ENCODE results near the gene HSPA9. TPM values are rescaled to one million over a fixed set of nuclear protein-coding genes. Genes with fewer than 3 reads are reported as not detected.

HSPA9 gene
- total and polyA plus RNA-seq, 7 donors, result 75.1 to 244 (median 148) TPM

GRCh38 chr5:138583984-138584637 lies 8.9 kb upstream of the HSPA9 start:
- no peak overlapping the region for H3K27ac ChIP-seq
- DNase-seq, result no peak
- H3K27me3 ChIP-seq, result no peaks in the 10 kb centered on the region
- WGBS, 2 donors, result 32 to 70% methylated on average over 8 of the region's 8 CpGs
- TF ChIP-seq POLR2A (IDR thresholded peaks at IDR 0.05), result no peak
- TF ChIP-seq EP300 (IDR thresholded peaks at IDR 0.05), result no peak
- TF ChIP-seq POLR2AphosphoS5 (IDR thresholded peaks at IDR 0.05), result no peak
- TF ChIP-seq, protein P1, sequence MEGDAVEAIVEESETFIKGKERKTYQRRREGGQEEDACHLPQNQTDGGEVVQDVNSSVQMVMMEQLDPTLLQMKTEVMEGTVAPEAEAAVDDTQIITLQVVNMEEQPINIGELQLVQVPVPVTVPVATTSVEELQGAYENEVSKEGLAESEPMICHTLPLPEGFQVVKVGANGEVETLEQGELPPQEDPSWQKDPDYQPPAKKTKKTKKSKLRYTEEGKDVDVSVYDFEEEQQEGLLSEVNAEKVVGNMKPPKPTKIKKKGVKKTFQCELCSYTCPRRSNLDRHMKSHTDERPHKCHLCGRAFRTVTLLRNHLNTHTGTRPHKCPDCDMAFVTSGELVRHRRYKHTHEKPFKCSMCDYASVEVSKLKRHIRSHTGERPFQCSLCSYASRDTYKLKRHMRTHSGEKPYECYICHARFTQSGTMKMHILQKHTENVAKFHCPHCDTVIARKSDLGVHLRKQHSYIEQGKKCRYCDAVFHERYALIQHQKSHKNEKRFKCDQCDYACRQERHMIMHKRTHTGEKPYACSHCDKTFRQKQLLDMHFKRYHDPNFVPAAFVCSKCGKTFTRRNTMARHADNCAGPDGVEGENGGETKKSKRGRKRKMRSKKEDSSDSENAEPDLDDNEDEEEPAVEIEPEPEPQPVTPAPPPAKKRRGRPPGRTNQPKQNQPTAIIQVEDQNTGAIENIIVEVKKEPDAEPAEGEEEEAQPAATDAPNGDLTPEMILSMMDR (IDR thresholded peaks at IDR 0.05), result no peak
- intact Hi-C loops (cut with DNase I), result no loop called here
- no peaks in the 10 kb centered on the region for H3K36me3 ChIP-seq
- no peaks in the 10 kb centered on the region for H3K9me3 ChIP-seq
- no peak overlapping the region for H3K4me3 ChIP-seq
- peaks cover 0 to 3% (median 0%) of the 10 kb centered on the region in 4 donors for H3K4me1 ChIP-seq

DNA sequence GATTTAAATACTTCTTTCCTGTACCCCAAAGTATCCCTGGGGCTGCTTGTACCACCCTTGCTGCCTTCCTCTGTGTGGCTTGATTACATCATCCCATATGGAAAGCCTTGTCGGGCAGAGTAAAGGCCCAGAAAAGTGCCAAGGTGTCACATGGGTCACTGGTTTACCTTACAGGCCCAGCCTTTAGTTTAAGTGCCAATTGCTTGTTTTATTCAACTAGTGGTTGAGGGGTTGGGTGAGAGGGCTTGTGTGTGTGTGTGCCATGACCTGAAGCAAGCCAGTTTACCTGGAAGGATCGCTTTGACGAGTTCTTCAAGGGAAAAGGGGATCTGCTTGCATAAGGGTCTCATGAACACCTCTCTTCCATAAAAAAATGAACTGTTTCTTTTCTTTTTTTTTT lies 7.8 kb upstream of the HSPA9 start:
- no peaks in the 10 kb centered on the region for H3K27me3 ChIP-seq
- 91 to 94% methylated on average over 3 of the region's 3 CpGs for WGBS, 2 donors
- intact Hi-C loops (cut with DNase I), result no loop called here
- no peak overlapping the region for H3K27ac ChIP-seq
- no peak overlapping the region for H3K4me3 ChIP-seq
- DNase-seq, result no peak
- H3K36me3 ChIP-seq, result no peaks in the 10 kb centered on the region
- TF ChIP-seq EP300 (IDR thresholded peaks at IDR 0.05), result no peak
- TF ChIP-seq, protein P1 (IDR thresholded peaks at IDR 0.05), result no peak
- no peak for TF ChIP-seq POLR2AphosphoS5 (IDR thresholded peaks at IDR 0.05)
- no peak for TF ChIP-seq POLR2A (IDR thresholded peaks at IDR 0.05)
- peaks cover 0 to 3% (median 0%) of the 10 kb centered on the region in 4 donors for H3K4me1 ChIP-seq
- H3K9me3 ChIP-seq, result no peaks in the 10 kb centered on the region

GRCh38 chr5:138580777-138581176 lies 5.6 kb upstream of the HSPA9 start:
- peaks cover 0 to 6% (median 2%) of the 10 kb centered on the region in 4 donors for H3K4me1 ChIP-seq
- H3K27me3 ChIP-seq, result no peaks in the 10 kb centered on the region
- DNase-seq, result no peak
- intact Hi-C loops (cut with DNase I), result no loop called here
- no peaks in the 10 kb centered on the region for H3K9me3 ChIP-seq
- no peak overlapping the region for H3K4me3 ChIP-seq
- no peaks in the 10 kb centered on the region for H3K36me3 ChIP-seq
- no peak for TF ChIP-seq POLR2AphosphoS5 (IDR thresholded peaks at IDR 0.05)
- H3K27ac ChIP-seq, result no peak overlapping the region

- TF ChIP-seq POLR2AphosphoS5 (IDR thresholded peaks at IDR 0.05) (no peak), EP300 (IDR thresholded peaks at IDR 0.05) (no peak), POLR2A (IDR thresholded peaks at IDR 0.05) (no peak)
- TF ChIP-seq, protein P1 (IDR thresholded peaks at IDR 0.05), result no peak
- intact Hi-C loops (cut with DNase I), result no loop called here
Observed at GRCh38 chr5:138580001-138580400, 4.8 kb upstream of the HSPA9 start.

DNA sequence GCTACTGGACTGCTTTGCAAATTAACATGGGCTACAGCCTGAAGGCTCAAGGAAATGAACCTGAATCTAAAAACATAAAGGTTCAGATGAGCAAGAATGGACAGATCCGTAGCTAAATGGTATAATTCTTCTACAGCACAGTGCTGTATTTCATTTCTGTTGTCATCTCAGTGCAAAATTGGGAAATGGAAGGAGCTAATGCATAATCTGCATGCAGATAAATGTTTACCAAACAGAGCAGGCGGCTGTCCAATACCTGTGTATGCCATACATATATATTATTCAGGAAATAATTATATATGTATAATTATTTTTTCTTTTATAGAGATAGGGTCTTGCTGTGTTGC lies 4.3 kb upstream of the HSPA9 start:
- TF ChIP-seq EP300 (IDR thresholded peaks at IDR 0.05), result no peak
- TF ChIP-seq POLR2AphosphoS5 (IDR thresholded peaks at IDR 0.05), result no peak
- TF ChIP-seq POLR2A (IDR thresholded peaks at IDR 0.05), result no peak
- intact Hi-C loops (cut with DNase I), result loop anchor here (2.0 to 10.0 kb wide), 4 partner anchors 53 to 683 kb away; partner anchors contain the start of gene SIL1
- H3K27me3 ChIP-seq, result no peaks in the 10 kb centered on the region
- no peak for DNase-seq
- peaks cover 0 to 8% (median 2%) of the 10 kb centered on the region in 4 donors for H3K4me1 ChIP-seq
- H3K9me3 ChIP-seq, result no peaks in the 10 kb centered on the region
- H3K4me3 ChIP-seq, result no peak overlapping the region
- peak overlapping the region in 1 of 4 donors; percentile 37 for H3K27ac ChIP-seq
- H3K36me3 ChIP-seq, result no peaks in the 10 kb centered on the region
- WGBS, 2 donors, result 40 to 41% methylated on average over 2 of the region's 2 CpGs

More at GRCh38 chr5:138580001-138580400, 4.8 kb upstream of the HSPA9 start:
- Histone ChIP-seq H3K4me3 (no peak overlapping the region), H3K27me3 (no peaks in the 10 kb centered on the region), H3K4me1 (peaks cover 0 to 7% (median 2%) of the 10 kb centered on the region in 4 donors), H3K36me3 (no peaks in the 10 kb centered on the region), H3K27ac (no peak overlapping the region), H3K9me3 (no peaks in the 10 kb centered on the region)
- DNase-seq, result no peak
- 95 to 96% methylated on average over 2 of the region's 2 CpGs for WGBS, 2 donors

All from sigmoid colon (tissue), 7 donors.